GM23338 (cell line): ENCODE data around the gene MSS51. TPM values are rescaled to one million over a fixed set of nuclear protein-coding genes. Genes with fewer than 3 reads are reported as not detected.
"Not testable (repeated sequence)": the region's sequence is repeated elsewhere in the genome, so short reads cannot be mapped to it uniquely, and the experiment has no call there.

ENCODE experiments used
- ATAC-seq: fragments of 200-7000 bp; cut with Tn5 transposase; 3 replicates; pipeline ENCODE4 v1.9.1; 2020
- DNase-seq: peaks from one replicate; pipeline ENCODE4 v3.0.0-alpha.2; 2015; ENCODE audit warnings: low spot score
- H2AFZ ChIP-seq: fragments of 200-600 bp; sonication (generic); 2 replicates; pipeline ENCODE4 v1.8.0; 2016; ENCODE audit warnings: antibody characterized with exemption, mild to moderate bottlenecking, moderate library complexity
- H3F3A ChIP-seq: fragments of 200-600 bp; sonication (generic); replicated peaks from 2 replicates; pipeline ENCODE4 v1.8.0; 2017; ENCODE audit warnings: antibody characterized with exemption, mixed run types, low read depth
- H3K27ac ChIP-seq: fragments of 200-600 bp; sonication (generic); 2 replicates; pipeline ENCODE4 v1.6.1; 2016; ENCODE audit warnings: low read depth
- H3K27me3 ChIP-seq: fragments of 200-600 bp; sonication (generic); 2 replicates; pipeline ENCODE4 v1.8.0; 2016; ENCODE audit warnings: mild to moderate bottlenecking, mixed run types, moderate library complexity; ENCODE audit not compliant: insufficient read depth
- H3K36me3 ChIP-seq: fragments of 200-600 bp; sonication (generic); 2 replicates; pipeline ENCODE4 v1.8.0; 2016; ENCODE audit warnings: mild to moderate bottlenecking; ENCODE audit not compliant: insufficient read depth
- H3K4me1 ChIP-seq: fragments of 200-600 bp; sonication (generic); 2 replicates; pipeline ENCODE4 v1.8.0; 2016; ENCODE audit warnings: mild to moderate bottlenecking, moderate library complexity; ENCODE audit not compliant: insufficient read depth
- H3K4me2 ChIP-seq: fragments of 200-600 bp; sonication (generic); 2 replicates; pipeline ENCODE4 v1.7.1; 2017; ENCODE audit warnings: mixed run types
- H3K4me3 ChIP-seq: fragments of 200-600 bp; sonication (generic); 2 replicates; pipeline ENCODE4 v1.6.1; 2016; ENCODE audit warnings: mixed run types
- H3K79me2 ChIP-seq: fragments of 200-600 bp; sonication (generic); replicated peaks from 2 replicates; pipeline ENCODE4 v1.8.0; 2017; ENCODE audit warnings: mild to moderate bottlenecking; ENCODE audit not compliant: insufficient read depth
- H3K9me2 ChIP-seq: fragments of 200-600 bp; sonication (generic); 2 replicates; pipeline ENCODE4 v1.8.0; 2017; ENCODE audit not compliant: insufficient read depth
- H4K20me1 ChIP-seq: fragments of 200-600 bp; sonication (generic); replicated peaks from 2 replicates; pipeline ENCODE4 v1.8.0; 2017; ENCODE audit warnings: mild to moderate bottlenecking; ENCODE audit not compliant: insufficient read depth
- H3K27ac Mint-ChIP-seq: 2 replicates; pipeline ENCODE4 v1.8.0; 2020; ENCODE audit warnings: inconsistent platforms, mild to moderate bottlenecking, moderate library complexity, mixed read lengths
- H3K27me3 Mint-ChIP-seq: 3 replicates; pipeline ENCODE4 v1.8.0; 2022; ENCODE audit warnings: low read depth, mild to moderate bottlenecking, moderate library complexity, mixed read lengths, inconsistent platforms; ENCODE audit not compliant: insufficient read depth, poor library complexity
- H3K36me3 Mint-ChIP-seq: 3 replicates; pipeline ENCODE4 v1.8.0; 2021; ENCODE audit warnings: low read depth, mild to moderate bottlenecking, inconsistent platforms, moderate library complexity, mixed read lengths
- H3K4me1 Mint-ChIP-seq: 3 replicates; pipeline ENCODE4 v1.8.0; 2020; ENCODE audit warnings: mild to moderate bottlenecking, inconsistent platforms, mixed read lengths
- H3K4me3 Mint-ChIP-seq: 3 replicates; pipeline ENCODE4 v1.8.0; 2021; ENCODE audit warnings: moderate library complexity, mild to moderate bottlenecking, inconsistent platforms, mixed read lengths
- H3K9me3 Mint-ChIP-seq: 3 replicates; pipeline ENCODE4 v1.8.0; 2020; ENCODE audit warnings: moderate library complexity, mild to moderate bottlenecking, inconsistent platforms, mixed read lengths
- CREB1 ChIP-seq: fragments of 250-450 bp; sonication (Bioruptor Pico); IDR thresholded peaks from 2 replicates; pipeline ENCODE4 v1.5.0; 2020; ENCODE audit warnings: low read depth, mild to moderate bottlenecking, moderate library complexity
- CTCF ChIP-seq, 2 experiments: fragments of 200-600 bp in 1 of 2; sonication (generic) in 1 of 2; conservative IDR thresholded peaks; 2 replicates each; pipeline versions ENCODE4 v1.5.1 to v1.6.1; 2016 to 2017; ENCODE audit warnings: antibody characterized with exemption in 2 of 2, low read depth in 2 of 2, mild to moderate bottlenecking in 2 of 2, moderate library complexity in 1 of 2
- EZH2 ChIP-seq: fragments of 200-600 bp; sonication (generic); IDR thresholded peaks from one replicate; pipeline ENCODE4 v1.8.0; 2017; ENCODE audit warnings: antibody characterized with exemption, mild to moderate bottlenecking, low read depth; ENCODE audit not compliant: unreplicated experiment
- STAT1 ChIP-seq: IDR thresholded peaks from one replicate; pipeline ENCODE4 v1.6.1; 2016; ENCODE audit warnings: antibody characterized with exemption; ENCODE audit not compliant: unreplicated experiment
- ZNF331 ChIP-seq: fragments of 250-450 bp; sonication (Bioruptor Pico); IDR thresholded peaks from 2 replicates; pipeline ENCODE4 v1.5.0; 2020; ENCODE audit warnings: low read depth, mild to moderate bottlenecking, moderate library complexity
- ZNF462 ChIP-seq: fragments of 250-450 bp; sonication (Bioruptor Pico); IDR thresholded peaks from 2 replicates; pipeline ENCODE4 v1.5.0; 2020; ENCODE audit warnings: mild to moderate bottlenecking, moderate library complexity
- polyA plus RNA-seq: library from polyadenylated mRNA; unstranded; fragments of >200 nt; fragmentation: Nextera tagmentation; extraction: Ambion mirVana; gene quantifications from 2 replicates; pipeline ENCODE4 v1.2.1, GENCODE V29; 2016
- total RNA-seq: library from RNA; depleted of rRNA; stranded (reverse); fragments of >200 nt; shearing (Covaris generic); gene quantifications from 2 replicates; pipeline ENCODE4 v1.2.3, GENCODE V29; 2014

MSS51 gene
- total and polyA plus RNA-seq, 2 experiments from 2014 or later, result 1.1 to 5.1 TPM

- H3K79me2 ChIP-seq, result peaks cover 41% of the 10 kb centered on the region
- Mint-ChIP-seq H3K9me3 (no peaks in the 10 kb centered on the region), H3K27ac (no peak overlapping the region)
Measured at GRCh38 chr10:73399063-73399462, 34.3 kb downstream of the MSS51 start.

GRCh38 chr10:73398024-73398423 lies 35.3 kb downstream of the MSS51 start:
- TF ChIP-seq CREB1 (CRISPR knock-in tag), result no peak
- no peak for TF ChIP-seq ZNF331 (CRISPR knock-in tag)
- no peak for TF ChIP-seq ZNF462 (CRISPR knock-in tag)
- peak; percentile 69 to 77 for TF ChIP-seq CTCF (conservative IDR thresholded peaks at IDR 0.05; ENCODE audit: low read depth in 2 of 2)
- TF ChIP-seq EZH2, result no peak
- TF ChIP-seq STAT1, result no peak
- H3K4me3 ChIP-seq, result no peak overlapping the region
- no peaks in the 10 kb centered on the region for H3K27me3 ChIP-seq
- no peak overlapping the region for H3K4me2 ChIP-seq
- Mint-ChIP-seq H3K9me3 (no peaks in the 10 kb centered on the region), H3K4me1 (no peaks in the 10 kb centered on the region), H3K36me3 (peaks cover 38% of the 10 kb centered on the region), H3K27me3 (peaks cover 5% of the 10 kb centered on the region), H3K27ac (no peak overlapping the region), H3K4me3 (no peak overlapping the region)
- H3F3A ChIP-seq, result no peaks in the 10 kb centered on the region
- no peaks in the 10 kb centered on the region for H3K9me2 ChIP-seq
- peaks cover 33% of the 10 kb centered on the region for H3K79me2 ChIP-seq
- H3K36me3 ChIP-seq, result peaks cover 19% of the 10 kb centered on the region; the same call in 1 of the 2 replicates
- no peaks in the 10 kb centered on the region for H3K4me1 ChIP-seq
- peak; percentile 72 for DNase-seq
- H4K20me1 ChIP-seq, result peaks cover 11% of the 10 kb centered on the region; the same call in 1 of the 2 replicates
- peak; percentile 93 for ATAC-seq
- no peak overlapping the region for H2AFZ ChIP-seq
- no peak overlapping the region for H3K27ac ChIP-seq

More at GRCh38 chr10:73399063-73399462, 34.3 kb downstream of the MSS51 start:
- Histone ChIP-seq H3K4me1 (no peaks in the 10 kb centered on the region), H3F3A (no peaks in the 10 kb centered on the region), H4K20me1 (peaks cover 11% of the 10 kb centered on the region), H3K27me3 (no peaks in the 10 kb centered on the region), H3K4me3 (no peak overlapping the region), H3K36me3 (peaks cover 19% of the 10 kb centered on the region; the same call in 1 of the 2 replicates), H3K27ac (no peak overlapping the region), H3K9me2 (no peaks in the 10 kb centered on the region), H2AFZ (no peak overlapping the region), H3K4me2 (no peak overlapping the region)
- Mint-ChIP-seq H3K4me1 (no peaks in the 10 kb centered on the region; the same call in 2 of the 3 replicates), H3K36me3 (peaks cover 31% of the 10 kb centered on the region), H3K4me3 (no peak overlapping the region), H3K27me3 (peaks cover 5% of the 10 kb centered on the region)
- DNase-seq, result no peak
- TF ChIP-seq ZNF331 (CRISPR knock-in tag), result no peak
- ATAC-seq, result no peak

- not testable (repeated sequence) for ATAC-seq, H3K27ac ChIP-seq, H3K79me2 ChIP-seq, H3K4me1 Mint-ChIP-seq, H3K9me3 Mint-ChIP-seq, H3F3A ChIP-seq, H3K4me1 ChIP-seq, H3K4me3 Mint-ChIP-seq, H3K9me2 ChIP-seq, H3K4me3 ChIP-seq, DNase-seq, H3K27me3 ChIP-seq, H2AFZ ChIP-seq, H3K27me3 Mint-ChIP-seq, H3K27ac Mint-ChIP-seq, H3K4me2 ChIP-seq
- peaks cover 19% of the 10 kb centered on the region for H3K36me3 ChIP-seq
- peaks cover 55% of the 10 kb centered on the region for H3K36me3 Mint-ChIP-seq
- H4K20me1 ChIP-seq, result peaks cover 14% of the 10 kb centered on the region
Measured at GRCh38 chr10:73394325-73394724, 39.0 kb downstream of the MSS51 start.
